ENCODE data around the gene LRRC45.

DNA sequence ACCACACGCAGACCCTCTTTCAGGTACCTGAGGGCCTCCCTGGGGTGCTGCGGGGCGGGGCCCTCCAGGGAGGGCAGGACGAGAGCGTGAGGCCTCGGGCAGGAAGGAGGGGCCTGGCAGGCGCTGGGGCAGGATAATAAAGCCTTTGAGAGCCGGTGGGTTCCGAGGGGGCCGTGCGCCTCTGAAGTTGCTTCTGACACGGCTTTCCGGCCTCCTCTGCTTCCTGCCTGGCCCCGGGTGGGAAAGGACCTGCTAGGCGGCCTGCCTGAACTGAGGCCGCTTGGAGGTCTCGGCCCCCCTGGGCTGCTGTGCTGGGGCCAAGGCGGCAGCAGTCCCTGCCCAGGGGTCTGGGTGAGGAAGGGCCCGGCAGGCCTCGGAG, 10.9 kb upstream of the LRRC45 start:
- TF ChIP-seq, protein P1, sequence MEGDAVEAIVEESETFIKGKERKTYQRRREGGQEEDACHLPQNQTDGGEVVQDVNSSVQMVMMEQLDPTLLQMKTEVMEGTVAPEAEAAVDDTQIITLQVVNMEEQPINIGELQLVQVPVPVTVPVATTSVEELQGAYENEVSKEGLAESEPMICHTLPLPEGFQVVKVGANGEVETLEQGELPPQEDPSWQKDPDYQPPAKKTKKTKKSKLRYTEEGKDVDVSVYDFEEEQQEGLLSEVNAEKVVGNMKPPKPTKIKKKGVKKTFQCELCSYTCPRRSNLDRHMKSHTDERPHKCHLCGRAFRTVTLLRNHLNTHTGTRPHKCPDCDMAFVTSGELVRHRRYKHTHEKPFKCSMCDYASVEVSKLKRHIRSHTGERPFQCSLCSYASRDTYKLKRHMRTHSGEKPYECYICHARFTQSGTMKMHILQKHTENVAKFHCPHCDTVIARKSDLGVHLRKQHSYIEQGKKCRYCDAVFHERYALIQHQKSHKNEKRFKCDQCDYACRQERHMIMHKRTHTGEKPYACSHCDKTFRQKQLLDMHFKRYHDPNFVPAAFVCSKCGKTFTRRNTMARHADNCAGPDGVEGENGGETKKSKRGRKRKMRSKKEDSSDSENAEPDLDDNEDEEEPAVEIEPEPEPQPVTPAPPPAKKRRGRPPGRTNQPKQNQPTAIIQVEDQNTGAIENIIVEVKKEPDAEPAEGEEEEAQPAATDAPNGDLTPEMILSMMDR (IDR thresholded peaks at IDR 0.05; ENCODE audit: low read depth, low read length) = no peak
- no peak for TF ChIP-seq POLR2A (IDR thresholded peaks at IDR 0.05; ENCODE audit: extremely low read depth, insufficient read length)
